Muscle of leg (tissue), 11 donors: Measurements from ENCODE around the gene PRKN. TPM values are rescaled to one million over a fixed set of nuclear protein-coding genes. Genes with fewer than 3 reads are reported as not detected.

Experiments used
- DNase-seq: peaks from one replicate; pipeline ENCODE4 v3.0.0; 2013
- H3K27ac ChIP-seq: one replicate; pipeline ENCODE4 v1.5.1; 2013; ENCODE audit warnings: mild to moderate bottlenecking, low read length, control low read depth
- H3K27me3 ChIP-seq: one replicate; pipeline ENCODE4 v1.6.1; 2013; ENCODE audit warnings: low read length; ENCODE audit not compliant: control insufficient read depth, insufficient read depth
- H3K36me3 ChIP-seq: one replicate; pipeline ENCODE4 v1.6.1; 2013; ENCODE audit warnings: low read length; ENCODE audit not compliant: control insufficient read depth, insufficient read depth
- H3K4me1 ChIP-seq: one replicate; pipeline ENCODE4 v1.6.1; 2013; ENCODE audit warnings: low read length; ENCODE audit not compliant: control insufficient read depth, insufficient read depth
- H3K4me3 ChIP-seq: one replicate; pipeline ENCODE4 v1.5.1; 2013; ENCODE audit warnings: low read length, control low read depth
- H3K9me3 ChIP-seq: replicated peaks from 2 replicates; pipeline ENCODE4 v1.6.1; 2013; ENCODE audit warnings: low read depth, low read length; ENCODE audit not compliant: control insufficient read depth
- whole genome bisulfite sequencing: methylation state at CpG from one replicate; pipeline ENCODE4 v1.1.5; 2013; ENCODE audit warnings: missing lambda C conversion rate; ENCODE audit not compliant: insufficient coverage; 5-methylcytosine and 5-hydroxymethylcytosine counted together
- polyA plus RNA-seq, 8 donors: library from polyadenylated mRNA; unstranded; fragments of 120-200 nt; gene quantifications; one replicate each; pipeline versions ENCODE4 v1.2.1 to v1.2.3, GENCODE V29; 2013; ENCODE audit warnings: inconsistent platforms in 1 of 8, low replicate concordance in 1 of 8; ENCODE audit not compliant: insufficient read length in 8 of 8, insufficient read depth in 1 of 8
- total RNA-seq: library from RNA; stranded (reverse); fragments of 120-200 nt; gene quantifications from one replicate; pipeline ENCODE4 v1.2.4, GENCODE V29; 2013

The PRKN gene
- total and polyA plus RNA-seq, 9 donors, result 2.5 to 4.7 (median 3.9) TPM

- no CpG with 5 or more reads among the region's 5 CpGs for WGBS
- Histone ChIP-seq H3K9me3 (no peaks in the 10 kb centered on the region), H3K4me3 (no peak overlapping the region), H3K4me1 (no peaks in the 10 kb centered on the region), H3K36me3 (no peaks in the 10 kb centered on the region), H3K27me3 (no peaks in the 10 kb centered on the region), H3K27ac (no peak overlapping the region)
- no peak for DNase-seq
Observed at GRCh38 chr6:161351858-161352257, 1375.7 kb downstream of the PRKN start.

- 93% methylated on average over 14 of the region's 19 CpGs for WGBS
- no peak for DNase-seq
- no peaks in the 10 kb centered on the region for H3K4me1 ChIP-seq
Observed at GRCh38 chr6:161349886-161350285, 1377.7 kb downstream of the PRKN start.

GRCh38 chr6:161348628-161348994 is 1379.0 kb downstream of the PRKN start:
- Histone ChIP-seq H3K27me3 (no peaks in the 10 kb centered on the region), H3K36me3 (no peaks in the 10 kb centered on the region), H3K9me3 (no peaks in the 10 kb centered on the region), H3K27ac (no peak overlapping the region), H3K4me3 (no peak overlapping the region), H3K4me1 (no peaks in the 10 kb centered on the region)
- DNase-seq, result no peak
- WGBS, result no CpG with 5 or more reads among the region's 5 CpGs

More at GRCh38 chr6:161349886-161350285, 1377.7 kb downstream of the PRKN start:
- no peak overlapping the region for H3K4me3 ChIP-seq
- H3K36me3 ChIP-seq, result no peaks in the 10 kb centered on the region
- no peaks in the 10 kb centered on the region for H3K9me3 ChIP-seq
- no peaks in the 10 kb centered on the region for H3K27me3 ChIP-seq
- H3K27ac ChIP-seq, result no peak overlapping the region

GRCh38 chr6:161347988-161348627 is 1379.5 kb downstream of the PRKN start:
- DNase-seq, result no peak
- Histone ChIP-seq H3K36me3 (no peaks in the 10 kb centered on the region), H3K27me3 (no peaks in the 10 kb centered on the region), H3K9me3 (no peaks in the 10 kb centered on the region), H3K27ac (no peak overlapping the region), H3K4me3 (no peak overlapping the region), H3K4me1 (no peaks in the 10 kb centered on the region)
- WGBS, result 81% methylated on average over 7 of the region's 12 CpGs

GRCh38 chr6:161347125-161347524 is 1380.4 kb downstream of the PRKN start:
- H3K9me3 ChIP-seq, result no peaks in the 10 kb centered on the region
- H3K27me3 ChIP-seq, result no peaks in the 10 kb centered on the region
- H3K4me3 ChIP-seq, result no peak overlapping the region
- no peaks in the 10 kb centered on the region for H3K4me1 ChIP-seq
- DNase-seq, result no peak
- H3K27ac ChIP-seq, result no peak overlapping the region
- no CpG with 5 or more reads among the region's 2 CpGs for WGBS
- no peaks in the 10 kb centered on the region for H3K36me3 ChIP-seq

GRCh38 chr6:161346717-161347116 is 1380.8 kb downstream of the PRKN start:
- H3K27me3 ChIP-seq, result no peaks in the 10 kb centered on the region
- no peak for DNase-seq
- no peaks in the 10 kb centered on the region for H3K36me3 ChIP-seq
- no peaks in the 10 kb centered on the region for H3K9me3 ChIP-seq
- no peaks in the 10 kb centered on the region for H3K4me1 ChIP-seq
- WGBS, result 86% methylated on average over 2 of the region's 3 CpGs
- no peak overlapping the region for H3K4me3 ChIP-seq
- no peak overlapping the region for H3K27ac ChIP-seq

GRCh38 chr6:161344626-161345025 is 1382.9 kb downstream of the PRKN start:
- Histone ChIP-seq H3K27ac (no peak overlapping the region), H3K4me1 (no peaks in the 10 kb centered on the region), H3K27me3 (no peaks in the 10 kb centered on the region), H3K9me3 (no peaks in the 10 kb centered on the region), H3K4me3 (no peak overlapping the region), H3K36me3 (no peaks in the 10 kb centered on the region)
- no peak for DNase-seq
- WGBS, result 80% methylated on average over 2 of the region's 3 CpGs

- no peak for DNase-seq
- Histone ChIP-seq H3K4me3 (no peak overlapping the region), H3K4me1 (no peaks in the 10 kb centered on the region), H3K27me3 (no peaks in the 10 kb centered on the region), H3K36me3 (no peaks in the 10 kb centered on the region), H3K27ac (no peak overlapping the region), H3K9me3 (no peaks in the 10 kb centered on the region)
- WGBS, result no CpG with 5 or more reads among the region's 3 CpGs
Observed at GRCh38 chr6:161342039-161342438, 1385.5 kb downstream of the PRKN start.

- H3K4me1 ChIP-seq, result no peaks in the 10 kb centered on the region
- H3K27ac ChIP-seq, result no peak overlapping the region
- 74% methylated on average over 3 of the region's 4 CpGs for WGBS
- H3K4me3 ChIP-seq, result no peak overlapping the region
- H3K9me3 ChIP-seq, result no peaks in the 10 kb centered on the region
- DNase-seq, result no peak
- H3K36me3 ChIP-seq, result no peaks in the 10 kb centered on the region
- no peaks in the 10 kb centered on the region for H3K27me3 ChIP-seq
Observed at GRCh38 chr6:161341638-161342037, 1385.9 kb downstream of the PRKN start.

- no CpG with 5 or more reads among the region's 3 CpGs for WGBS
- Histone ChIP-seq H3K36me3 (no peaks in the 10 kb centered on the region), H3K9me3 (no peaks in the 10 kb centered on the region), H3K4me3 (no peak overlapping the region), H3K27ac (no peak overlapping the region), H3K27me3 (no peaks in the 10 kb centered on the region), H3K4me1 (no peaks in the 10 kb centered on the region)
- no peak for DNase-seq
Observed at GRCh38 chr6:161338015-161338414, 1389.6 kb downstream of the PRKN start.

- no peak overlapping the region for H3K4me3 ChIP-seq
- no CpG with 5 or more reads among the region's 1 CpG for WGBS
- DNase-seq, result no peak
- H3K4me1 ChIP-seq, result no peaks in the 10 kb centered on the region
- H3K9me3 ChIP-seq, result no peaks in the 10 kb centered on the region
- H3K27ac ChIP-seq, result no peak overlapping the region
- H3K27me3 ChIP-seq, result no peaks in the 10 kb centered on the region
- H3K36me3 ChIP-seq, result no peaks in the 10 kb centered on the region
Observed at GRCh38 chr6:161336479-161336878, 1391.1 kb downstream of the PRKN start.
